ENCODE measurements around the gene CCDC28B.
"Not testable (repeated sequence)": the region's sequence is repeated elsewhere in the genome, so short reads cannot be mapped to it uniquely, and the experiment has no call there.

The CCDC28B gene

DNA sequence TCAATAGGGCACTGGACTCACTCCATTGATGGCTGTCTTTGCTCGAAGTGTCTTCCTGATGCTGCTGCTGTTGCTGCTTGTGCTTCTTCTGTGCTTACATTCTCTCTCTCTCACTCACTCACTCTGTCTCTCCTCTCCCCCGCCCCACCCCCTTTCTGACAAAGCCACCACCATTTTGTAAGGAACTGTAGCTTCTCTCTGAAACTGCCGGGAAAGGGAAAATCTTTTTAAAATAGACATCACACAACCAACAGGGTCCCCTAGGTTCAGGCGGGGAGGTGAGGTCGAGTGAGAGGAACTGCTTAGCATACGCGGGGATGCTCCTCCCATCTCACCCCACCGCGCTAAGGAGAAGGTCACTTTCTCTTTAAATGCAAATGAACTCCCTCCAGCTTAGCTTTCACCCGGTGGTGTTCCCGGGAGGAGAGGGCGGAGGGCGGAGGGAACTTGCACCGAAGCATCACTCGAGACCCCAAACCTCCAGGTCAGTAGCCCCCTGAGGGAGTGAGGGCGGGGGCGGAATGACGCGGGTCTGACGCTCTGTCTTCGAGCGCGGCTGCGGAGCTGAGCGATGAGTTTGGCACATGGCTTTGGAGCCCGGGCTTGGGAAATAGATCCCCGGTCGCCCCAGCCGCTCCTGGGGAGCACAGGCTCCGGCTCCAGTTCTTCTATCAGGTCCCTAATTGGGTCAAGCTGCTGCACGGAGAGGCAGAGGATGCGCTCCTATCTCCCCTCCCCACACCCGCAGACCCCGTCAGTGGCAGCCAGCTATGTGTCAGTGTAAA is at the start of gene CCDC28B:
CCDC28B (plus strand) TSS at position 370 of the 785 bp plus-strand sequence. CDS start 1,341 bp downstream, outside the sequence.
- DNase-seq, result peak; percentile 32

DNA sequence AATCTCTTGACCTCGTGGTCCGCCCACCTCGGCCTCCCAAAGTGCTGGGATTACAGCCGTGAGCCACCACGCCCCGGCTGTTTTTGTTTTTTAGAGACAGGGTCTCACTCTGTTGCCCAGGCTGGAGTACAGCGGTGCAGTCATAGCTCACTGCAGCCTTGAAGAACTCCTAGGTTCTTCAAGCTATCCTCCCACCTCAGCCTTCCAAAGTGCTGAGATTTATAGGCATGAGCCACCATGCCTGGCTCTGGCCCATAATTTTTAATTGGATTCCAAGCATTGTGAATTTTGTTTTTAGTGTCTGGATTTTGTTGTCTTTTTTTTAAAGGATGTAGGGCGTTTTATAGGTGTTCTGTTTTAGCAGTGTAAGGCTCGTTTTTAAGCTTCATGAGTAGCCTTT is 49.5 kb upstream of the CCDC28B start:
- no peak for DNase-seq

DNA sequence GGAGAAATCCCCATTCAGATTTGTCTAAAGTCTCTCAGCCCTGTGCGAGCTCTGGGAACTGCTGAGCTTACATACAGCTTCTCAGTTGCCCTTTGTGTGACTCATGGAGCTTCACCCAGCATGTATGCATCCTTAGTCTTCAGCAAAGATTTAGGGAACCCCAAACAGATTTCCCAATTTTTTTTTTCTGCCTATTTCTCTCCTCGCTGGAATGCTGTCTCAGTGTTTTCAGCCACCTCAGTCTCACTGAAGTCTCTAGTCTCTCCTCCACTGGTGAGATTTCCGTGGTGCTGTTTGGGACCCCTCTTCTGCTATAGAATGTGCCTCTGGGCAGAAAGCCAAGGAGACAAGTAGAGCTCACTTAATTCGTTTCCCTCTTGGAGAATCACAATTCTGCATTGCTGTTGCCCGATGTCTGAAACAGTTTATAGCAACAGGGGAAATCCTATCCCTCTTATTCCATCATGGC is 49.0 kb upstream of the CCDC28B start:
- DNase-seq, result no peak

DNA sequence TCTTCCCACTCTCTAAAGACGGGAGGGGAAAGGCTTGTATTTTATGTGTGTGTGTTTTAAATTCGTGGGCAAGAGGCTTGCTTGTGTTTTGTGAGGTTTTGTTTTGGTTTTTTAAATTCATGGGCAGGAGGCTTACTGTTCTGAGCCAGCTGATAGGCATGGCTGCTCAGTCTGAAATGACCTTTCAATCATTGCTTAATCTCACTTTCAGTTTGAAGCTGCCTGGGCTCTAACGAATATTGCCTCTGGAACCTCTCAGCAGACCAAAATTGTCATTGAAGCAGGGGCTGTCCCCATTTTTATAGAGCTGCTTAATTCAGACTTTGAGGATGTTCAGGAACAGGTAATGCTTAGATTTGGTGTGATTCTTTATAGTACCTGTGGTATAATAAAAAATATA is 41.2 kb upstream of the CCDC28B start:
- no peak for DNase-seq

DNA sequence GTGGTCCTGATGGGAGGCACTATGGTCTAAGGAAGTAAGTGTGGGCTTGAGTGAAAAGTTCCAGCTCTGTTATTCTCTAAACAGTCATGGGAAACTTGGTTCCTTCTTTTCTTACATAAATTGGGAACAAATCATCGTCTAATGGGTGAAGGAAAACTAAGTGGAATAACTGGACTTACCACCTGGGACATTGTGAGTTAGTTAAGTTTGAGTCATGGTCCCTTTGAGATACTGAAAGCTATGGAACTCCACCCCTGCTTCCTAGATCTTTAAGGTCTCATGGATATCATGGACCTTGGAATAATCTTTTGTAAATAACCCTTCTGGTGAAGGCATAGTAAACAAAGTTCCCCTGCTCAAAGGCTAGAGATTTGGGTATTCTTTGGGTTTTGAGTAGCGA is 37.0 kb upstream of the CCDC28B start:
- DNase-seq, result no peak

DNA sequence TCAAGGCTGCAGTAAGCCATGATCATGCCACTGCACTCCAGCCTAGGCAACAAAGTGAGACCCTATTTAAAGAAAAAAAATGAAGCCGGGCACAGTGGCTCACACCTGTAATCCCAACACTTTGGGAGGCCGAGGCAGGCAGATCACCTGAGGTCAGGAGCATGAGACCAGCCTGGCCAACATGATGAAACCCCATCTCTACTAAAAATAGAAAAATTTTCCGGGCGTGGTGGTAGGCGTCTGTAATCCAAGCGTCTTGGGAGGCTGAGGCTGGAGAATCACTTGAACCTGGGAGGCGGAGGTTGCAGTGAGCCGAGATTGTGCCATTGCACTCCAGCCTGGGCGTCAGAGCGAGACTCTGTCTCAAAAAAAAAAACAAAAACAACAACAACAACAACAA is 34.8 kb upstream of the CCDC28B start:
- not testable (repeated sequence) for DNase-seq

DNA sequence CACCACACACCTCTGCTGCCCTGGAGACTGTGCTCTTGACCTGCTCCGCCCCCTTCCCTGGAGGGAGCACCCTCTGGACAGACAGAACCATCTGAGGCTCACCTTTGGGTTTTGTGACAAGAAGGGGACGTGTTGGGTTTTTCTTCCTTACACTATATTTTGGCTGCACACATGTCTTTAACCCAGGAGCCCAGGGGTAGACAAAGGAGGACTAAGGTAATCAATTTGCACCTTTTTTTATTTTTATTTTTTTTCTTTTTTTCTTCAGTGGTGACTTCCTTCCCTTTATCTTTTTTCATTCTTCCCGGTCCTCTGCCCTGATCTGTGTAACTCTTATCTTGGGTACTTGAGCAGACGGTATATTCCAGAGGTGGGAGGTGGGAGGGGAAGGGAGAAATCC is 29.4 kb upstream of the CCDC28B start:
- DNase-seq, result no peak

DNA sequence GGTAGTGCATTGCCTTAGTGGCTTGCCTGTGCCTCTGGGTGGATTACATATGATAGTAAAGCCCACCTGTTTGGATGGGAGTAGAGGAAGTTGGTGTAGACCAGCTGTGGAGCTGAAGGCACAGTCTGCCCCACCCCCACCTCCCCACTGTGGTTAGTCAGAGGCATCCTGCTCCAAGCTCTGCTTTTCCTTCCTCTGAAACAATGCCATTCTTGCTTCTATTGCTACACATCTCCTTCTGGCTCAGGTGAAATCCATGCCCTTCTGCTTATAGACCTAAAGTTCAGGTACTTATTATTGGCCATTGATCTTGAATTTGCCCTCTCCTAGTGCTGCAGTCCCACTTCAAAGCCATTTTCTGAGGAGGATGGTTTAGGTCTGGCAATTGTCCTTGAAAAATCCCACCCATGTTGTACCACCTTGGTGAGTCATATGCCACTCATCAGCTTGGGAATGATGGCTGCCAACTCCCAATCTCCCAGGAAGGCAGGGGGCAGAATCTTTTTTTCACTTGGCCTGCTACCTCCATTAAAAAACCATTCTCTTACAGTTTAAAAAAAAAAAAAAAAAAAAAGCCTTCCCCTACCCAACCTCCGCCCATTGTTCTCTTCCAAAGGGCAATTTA is 27.7 kb upstream of the CCDC28B start:
- DNase-seq, result no peak

DNA sequence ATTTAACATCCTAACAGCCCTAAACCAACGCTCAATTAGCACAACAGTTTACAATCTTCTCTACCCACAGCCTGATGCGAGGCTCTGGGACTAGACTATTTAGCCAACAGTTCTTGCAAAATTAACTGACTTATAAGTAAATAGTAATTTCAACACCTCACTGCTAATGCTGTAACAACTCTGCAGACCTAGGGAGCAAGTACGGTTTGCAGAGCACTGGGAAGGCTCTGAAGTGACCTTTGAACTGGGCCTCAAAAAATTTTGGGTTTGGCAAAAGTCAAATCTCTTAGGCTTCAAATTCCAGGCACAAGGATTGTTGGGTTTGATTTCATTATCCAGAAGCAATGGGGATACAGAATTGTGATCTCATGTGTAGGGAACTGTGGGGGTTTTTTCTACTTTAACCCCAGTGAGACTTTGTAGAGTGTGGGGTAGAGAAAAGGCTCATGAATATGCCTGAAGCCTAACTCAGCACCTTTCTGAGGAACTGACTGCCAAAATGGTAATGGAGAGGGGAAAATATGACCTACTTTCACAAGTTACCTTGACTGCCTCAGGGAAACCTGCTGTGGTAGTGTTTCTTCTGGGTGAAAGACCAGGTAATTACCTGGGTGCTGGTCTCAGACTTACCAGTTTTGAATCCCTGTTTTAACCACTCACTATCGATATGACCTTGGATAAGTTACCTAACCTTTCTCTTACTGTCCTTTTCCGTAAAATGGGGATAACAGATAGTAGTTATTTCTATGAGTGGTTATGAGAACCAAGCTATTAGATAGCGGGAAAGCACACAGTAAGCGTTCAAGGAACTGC is 21.8 kb upstream of the CCDC28B start:
- no peak for DNase-seq

DNA sequence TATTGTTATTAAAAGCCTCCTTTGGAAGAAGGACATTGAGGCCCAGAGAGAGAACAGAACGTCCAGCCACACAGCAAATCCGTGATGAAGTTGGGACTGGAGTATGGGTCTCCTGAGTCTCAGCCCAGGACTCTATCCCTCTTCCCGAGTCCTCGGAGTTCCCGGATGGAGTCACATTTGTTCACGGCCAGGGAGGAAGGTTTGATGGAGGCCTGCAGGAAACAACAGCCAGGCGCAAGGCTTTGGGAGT is 21.3 kb upstream of the CCDC28B start:
- no peak for DNase-seq

DNA sequence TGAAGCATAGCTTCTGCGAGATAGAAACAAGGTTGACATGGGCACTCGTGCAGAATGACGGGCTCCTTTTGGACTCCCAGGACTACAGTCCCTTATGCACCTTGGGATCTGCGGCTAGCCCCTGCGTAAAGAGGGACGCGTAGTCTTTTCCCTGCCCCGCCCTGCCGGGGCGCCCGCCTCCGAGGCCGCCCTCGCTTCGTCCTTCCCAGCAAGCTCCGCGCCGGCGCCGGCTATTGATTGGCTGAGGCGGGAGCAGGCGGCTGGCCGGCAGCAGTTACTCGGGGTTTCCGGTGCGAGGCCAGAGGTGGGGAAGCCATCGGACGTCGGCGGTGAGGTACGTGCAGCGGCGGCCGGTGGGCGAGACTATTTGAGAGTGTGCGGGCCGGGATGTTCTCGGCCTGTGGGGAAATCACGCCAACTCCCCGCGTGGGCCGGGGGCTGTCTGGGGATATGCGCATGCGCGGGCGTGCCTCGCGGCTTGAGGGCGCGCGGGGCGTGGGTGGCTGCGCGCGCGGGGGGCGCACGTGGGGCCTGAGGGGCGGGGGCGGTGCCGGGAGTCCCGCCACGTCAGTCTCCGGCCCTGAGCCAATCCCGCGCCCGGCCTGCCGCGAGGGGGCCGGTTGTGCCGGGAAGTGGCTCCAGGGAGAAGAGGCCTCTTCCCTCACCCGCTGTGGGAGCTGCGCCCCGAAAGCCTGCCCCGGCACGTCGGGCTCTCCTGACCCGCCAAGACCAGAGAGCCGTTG is 20.8 kb upstream of the CCDC28B start, which contains the start of gene TXLNA:
TXLNA (plus strand) TSS at position 233 of the 743 bp plus-strand sequence. CDS start 671 bp downstream, outside the sequence.
- peak; percentile 84 for DNase-seq

DNA sequence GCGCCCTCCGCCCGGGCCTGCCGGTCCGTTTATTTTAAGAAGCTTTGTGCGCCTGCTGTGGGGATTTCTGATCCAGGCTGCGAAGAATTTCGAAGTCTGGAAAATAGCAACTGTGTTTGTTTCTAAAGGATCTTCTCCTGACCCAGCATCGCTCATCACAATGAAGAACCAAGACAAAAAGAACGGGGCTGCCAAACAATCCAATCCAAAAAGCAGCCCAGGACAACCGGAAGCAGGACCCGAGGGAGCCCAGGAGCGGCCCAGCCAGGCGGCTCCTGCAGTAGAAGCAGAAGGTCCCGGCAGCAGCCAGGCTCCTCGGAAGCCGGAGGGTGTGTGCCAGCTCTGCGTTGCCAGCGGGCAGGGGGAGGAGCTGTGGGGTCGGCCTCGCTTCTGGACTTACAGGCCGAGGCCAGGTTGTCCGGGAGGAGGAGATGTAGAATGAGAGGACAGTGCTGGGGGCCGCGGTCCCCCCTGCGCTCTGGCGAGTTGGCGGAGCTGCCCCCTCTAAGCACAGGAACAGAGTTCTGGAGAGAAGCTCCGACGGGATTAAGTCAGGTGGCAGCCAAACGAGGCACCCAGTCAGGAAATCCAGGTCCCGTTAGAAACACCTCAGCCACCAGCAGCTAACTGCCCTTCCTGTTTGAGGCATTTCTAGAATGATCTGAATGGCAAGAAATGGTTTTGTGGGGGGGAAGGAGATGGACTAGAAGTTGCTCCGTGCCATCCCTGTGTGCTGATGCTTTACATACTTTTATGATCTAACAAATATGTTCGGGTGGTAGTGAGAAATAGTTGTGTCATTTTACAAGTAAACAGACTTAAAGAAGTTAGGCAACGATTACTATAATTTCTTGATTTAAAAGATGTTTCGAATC is 20.0 kb upstream of the CCDC28B start:
- DNase-seq, result peak; percentile 10

DNA sequence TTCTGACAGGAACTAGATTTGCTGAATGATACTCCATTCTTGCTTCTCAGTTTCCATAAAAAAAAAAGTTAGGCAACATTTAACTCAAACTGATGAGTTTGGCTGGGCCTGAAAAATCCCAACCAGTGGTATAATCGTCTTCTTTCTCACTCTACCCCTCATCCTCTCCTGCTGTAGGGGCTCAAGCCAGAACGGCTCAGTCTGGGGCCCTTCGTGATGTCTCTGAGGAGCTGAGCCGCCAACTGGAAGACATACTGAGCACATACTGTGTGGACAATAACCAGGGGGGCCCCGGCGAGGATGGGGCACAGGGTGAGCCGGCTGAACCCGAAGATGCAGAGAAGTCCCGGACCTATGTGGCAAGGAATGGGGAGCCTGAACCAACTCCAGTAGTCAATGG is 19.3 kb upstream of the CCDC28B start:
- DNase-seq, result no peak

DNA sequence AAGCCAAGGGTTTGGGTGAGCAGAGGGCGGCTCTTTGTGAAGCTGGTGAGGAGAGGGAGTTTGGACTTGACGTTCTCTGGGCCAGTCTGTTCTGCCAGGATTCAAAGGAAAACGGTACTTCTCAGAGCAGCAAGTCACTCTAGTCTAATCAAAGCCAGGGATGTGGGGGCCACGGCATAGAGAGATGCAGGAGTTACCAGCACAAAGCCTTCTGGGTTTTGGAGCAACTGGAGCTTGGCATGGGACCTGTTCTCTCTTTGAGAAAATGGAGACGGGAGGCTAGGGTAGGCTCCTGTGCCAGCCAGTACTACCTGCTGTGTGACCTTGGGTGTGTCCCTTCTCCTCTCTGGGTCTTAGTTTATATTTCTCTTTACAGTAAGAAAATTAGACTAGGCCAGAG is 18.8 kb upstream of the CCDC28B start:
- no peak for DNase-seq

DNA sequence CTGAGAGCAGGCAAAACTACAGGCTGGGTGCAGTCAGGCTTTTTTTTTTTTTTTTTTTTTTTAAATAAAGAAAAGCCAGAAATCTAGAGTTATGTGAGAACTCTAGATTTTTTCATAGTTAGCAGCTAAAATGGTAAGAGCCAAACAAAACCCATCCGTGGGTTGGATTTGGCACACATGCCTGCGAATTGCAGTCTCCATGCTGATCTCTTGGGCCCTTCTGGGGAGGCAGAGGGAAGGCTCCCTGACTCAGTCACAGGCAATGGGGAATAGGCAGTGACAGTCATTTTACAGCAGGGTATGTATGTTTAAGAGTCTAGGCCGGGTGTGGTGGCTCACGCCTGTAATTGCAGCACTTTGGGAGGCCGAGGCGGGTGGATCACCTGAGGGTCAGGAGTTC is 18.3 kb upstream of the CCDC28B start:
- no peak for DNase-seq

DNA sequence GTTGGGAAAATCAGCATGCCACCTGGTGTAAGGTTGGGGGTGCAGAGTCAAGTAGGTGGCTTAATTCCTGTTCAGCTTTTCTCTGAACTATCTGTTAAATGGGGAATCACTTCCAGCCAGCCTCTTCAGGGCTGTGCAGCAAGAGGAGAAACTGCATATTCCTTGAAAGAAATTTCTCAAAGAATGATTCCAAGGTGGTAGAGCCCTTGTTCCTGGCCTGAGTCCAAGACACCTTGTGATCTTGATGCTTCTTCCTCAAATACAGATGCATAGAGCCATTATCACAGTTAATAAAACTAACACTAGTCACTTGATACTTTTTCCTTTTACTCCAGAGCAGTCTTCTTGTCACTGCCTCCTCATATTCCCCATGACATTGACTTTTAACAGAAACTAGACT is 15.7 kb upstream of the CCDC28B start:
- DNase-seq, result no peak

DNA sequence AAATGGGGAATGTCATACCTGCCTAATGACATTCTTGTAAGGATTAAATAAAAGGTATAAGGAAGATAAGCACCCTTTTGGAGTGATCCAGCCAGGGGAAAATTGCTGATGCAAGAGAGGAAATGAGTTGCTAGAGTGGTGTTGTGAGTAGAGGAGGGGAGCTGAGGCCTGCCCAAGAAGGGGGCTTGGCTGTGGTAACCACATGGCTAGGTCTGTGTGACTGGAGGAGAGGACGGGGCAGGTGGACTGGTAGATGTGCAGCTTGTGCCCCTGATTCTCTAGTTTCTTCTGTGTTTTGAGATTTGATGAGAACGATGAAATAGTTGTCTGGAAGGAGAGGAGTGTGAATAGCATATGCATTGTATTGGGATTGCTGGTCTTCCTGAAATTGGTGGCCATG is 14.3 kb upstream of the CCDC28B start:
- no peak for DNase-seq

DNA sequence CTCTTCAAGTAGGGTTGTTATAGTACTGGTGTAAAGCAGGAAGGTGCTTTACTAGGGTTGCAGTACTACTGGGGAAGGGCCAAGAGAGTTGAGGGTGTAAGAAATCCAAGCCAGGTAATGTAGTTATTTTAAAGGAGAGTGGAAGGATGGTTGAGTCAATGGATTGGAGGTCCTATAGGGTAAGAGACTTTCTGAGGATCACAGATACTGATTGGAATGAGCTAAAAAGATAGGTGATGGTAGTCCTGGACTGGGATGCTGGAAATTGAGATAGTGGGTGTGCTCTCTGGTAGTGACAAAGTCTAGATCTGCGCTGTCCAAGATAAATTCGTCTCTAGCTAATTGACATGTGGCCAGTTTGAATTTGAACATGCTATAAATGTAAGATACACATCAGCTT is 13.9 kb upstream of the CCDC28B start:
- no peak for DNase-seq

DNA sequence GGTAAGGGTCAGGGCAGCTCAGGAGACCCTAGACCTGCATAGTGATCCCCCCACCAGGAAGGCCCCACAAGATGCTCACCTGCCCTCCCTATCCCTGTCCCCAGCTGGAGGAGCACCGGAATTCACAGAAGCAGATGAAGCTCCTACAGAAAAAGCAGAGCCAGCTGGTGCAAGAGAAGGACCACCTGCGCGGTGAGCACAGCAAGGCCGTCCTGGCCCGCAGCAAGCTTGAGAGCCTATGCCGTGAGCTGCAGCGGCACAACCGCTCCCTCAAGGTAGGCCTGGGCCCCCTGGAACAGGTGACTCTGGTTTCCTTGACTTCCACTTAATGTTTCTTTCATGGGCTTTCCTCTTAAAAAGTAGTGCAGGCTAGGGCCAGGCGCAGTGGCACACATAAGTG is 12.5 kb upstream of the CCDC28B start:
- DNase-seq, result no peak

DNA sequence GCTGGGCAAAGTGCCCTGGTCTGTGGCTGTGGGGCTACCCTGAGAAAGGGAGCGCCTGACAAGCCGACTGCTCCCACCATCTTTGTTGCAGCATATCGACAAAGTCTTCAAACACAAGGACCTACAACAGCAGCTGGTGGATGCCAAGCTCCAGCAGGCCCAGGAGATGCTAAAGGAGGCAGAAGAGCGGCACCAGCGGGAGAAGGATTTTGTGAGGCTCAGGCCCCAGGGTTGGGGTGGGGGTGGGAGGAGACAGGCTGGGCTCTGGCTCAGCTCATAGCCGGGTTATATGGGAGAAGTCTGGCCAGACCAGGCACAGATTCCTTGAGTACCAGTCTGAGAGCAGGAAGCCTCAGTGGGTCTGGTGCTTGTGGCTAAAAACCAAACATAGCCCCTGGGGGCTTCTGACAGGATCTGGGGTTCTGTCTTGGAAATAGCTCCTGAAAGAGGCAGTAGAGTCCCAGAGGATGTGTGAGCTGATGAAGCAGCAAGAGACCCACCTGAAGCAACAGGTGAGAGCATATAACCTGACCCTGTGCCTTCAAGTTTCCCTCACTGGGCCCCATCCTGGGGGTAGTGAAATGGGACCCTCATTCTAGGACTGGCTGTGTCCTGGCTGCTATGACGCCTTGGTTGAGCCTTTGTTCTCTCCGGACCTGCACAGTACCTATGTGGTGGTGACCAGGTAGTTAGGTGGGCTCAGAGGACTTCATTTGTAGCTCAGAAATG is 8.0 kb upstream of the CCDC28B start:
- no peak for DNase-seq

DNA sequence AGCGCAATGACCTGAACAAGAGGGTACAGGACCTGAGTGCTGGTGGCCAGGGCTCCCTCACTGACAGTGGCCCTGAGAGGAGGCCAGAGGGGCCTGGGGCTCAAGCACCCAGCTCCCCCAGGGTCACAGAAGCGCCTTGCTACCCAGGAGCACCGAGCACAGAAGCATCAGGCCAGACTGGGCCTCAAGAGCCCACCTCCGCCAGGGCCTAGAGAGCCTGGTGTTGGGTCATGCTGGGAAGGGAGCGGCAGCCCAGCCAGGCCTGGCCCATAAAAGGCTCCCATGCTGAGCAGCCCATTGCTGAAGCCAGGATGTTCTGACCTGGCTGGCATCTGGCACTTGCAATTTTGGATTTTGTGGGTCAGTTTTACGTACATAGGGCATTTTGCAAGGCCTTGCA is 5.4 kb upstream of the CCDC28B start:
- DNase-seq, result no peak
